GM12878 (cell line): ENCODE measurements around the gene LTB. TPM values are rescaled to one million over a fixed set of nuclear protein-coding genes. Genes with fewer than 3 reads are reported as not detected.
A peak's percentile ranks its signal among the peaks of the same experiment; 100 is the strongest.

Experiments used
- ATAC-seq: fragments of 200-7000 bp; cut with Tn5 transposase; 3 replicates; pipeline ENCODE4 v1.9.1; 2020; ENCODE audit warnings: mild to moderate bottlenecking, moderate library complexity
- BruUV-seq: library from RNA; stranded (reverse); fragments of 400-500 nt; replicated peaks from 2 replicates; lab custom pipeline; 2021; lab: Mats Ljungman, UMichigan
- CTCF ChIA-PET: fragments of 300-600 bp; sonication (Branson Sonifier 250); formaldehyde crosslinking; extraction: SDS; loops from one replicate; lab custom pipeline; 2021; ENCODE audit warnings: inconsistent platforms; lab: Yijun Ruan, JAX
- POLR2A ChIA-PET: fragments of 350-600 bp; formaldehyde crosslinking; extraction: SDS; loops from one replicate; lab custom pipeline; 2021; ENCODE audit warnings: inconsistent platforms; lab: Charles Lee
- RAD21 ChIA-PET: fragments of 300-600 bp; sonication (Branson Sonifier 250); formaldehyde crosslinking; loops from one replicate; lab custom pipeline; 2023; ENCODE audit warnings: antibody characterized with exemption; ENCODE audit not compliant: unreplicated experiment; lab: Charles Lee
- SMC1A ChIA-PET: fragments of 300-600 bp; sonication (Branson Sonifier 250); formaldehyde crosslinking; loops from one replicate; lab custom pipeline; 2023; ENCODE audit not compliant: unreplicated experiment, uncharacterized antibody; lab: Charles Lee
- DNase-seq: peaks from one replicate; pipeline ENCODE4 v3.0.0-alpha.2; 2011; ENCODE audit warnings: low read depth, low spot score
- FAIRE-seq: peaks from 3 replicates; lab custom pipeline; 2011; peaks lifted over from hg19 to GRCh38; lab: Jason Lieb, UNC
- H2AFZ ChIP-seq: 2 replicates; pipeline ENCODE4 v1.6.0; 2011; ENCODE audit warnings: low read depth, low read length, control low read depth; ENCODE audit not compliant: control insufficient read depth
- H3K27ac ChIP-seq: 2 replicates; pipeline ENCODE4 v1.5.1; 2011; ENCODE audit warnings: control low read depth; ENCODE audit not compliant: control insufficient read depth, insufficient read depth
- H3K27me3 ChIP-seq, 2 experiments: replicated peaks in 1 of 2; 2 replicates each; pipeline versions ENCODE4 v1.6.0 to v1.6.1; 2011; ENCODE audit warnings: low read length in 1 of 2; ENCODE audit not compliant: control insufficient read depth in 2 of 2, insufficient read depth in 2 of 2
- H3K36me3 ChIP-seq, 2 experiments: 2 replicates each; pipeline ENCODE4 v1.5.1; 2011; ENCODE audit warnings: low read length in 1 of 2; ENCODE audit not compliant: control insufficient read depth in 2 of 2, insufficient read depth in 2 of 2
- H3K4me1 ChIP-seq: 2 replicates; pipeline ENCODE4 v1.6.1; 2011; ENCODE audit warnings: mild to moderate bottlenecking, low read length, moderate library complexity, mixed read lengths; ENCODE audit not compliant: control insufficient read depth, insufficient read depth
- H3K4me2 ChIP-seq: 2 replicates; pipeline ENCODE4 v1.6.0; 2011; ENCODE audit warnings: control low read depth; ENCODE audit not compliant: control insufficient read depth, insufficient read depth
- H3K4me3 ChIP-seq: fragments of 200-600 bp; sonication (generic); 2 replicates; pipeline ENCODE4 v1.5.1; 2016
- H3K79me2 ChIP-seq: 2 replicates; pipeline ENCODE4 v1.6.0; 2011; ENCODE audit warnings: low read length; ENCODE audit not compliant: control insufficient read depth, insufficient read depth
- H3K9ac ChIP-seq: 2 replicates; pipeline ENCODE4 v1.8.0; 2011; ENCODE audit warnings: low read length, control low read depth, mixed read lengths; ENCODE audit not compliant: control insufficient read depth, insufficient read depth
- H3K9me3 ChIP-seq: replicated peaks from 3 replicates; pipeline ENCODE4 v1.5.1; 2011; ENCODE audit warnings: mild to moderate bottlenecking, low read length; ENCODE audit not compliant: control insufficient read depth, insufficient read depth
- H4K20me1 ChIP-seq: 2 replicates; pipeline ENCODE4 v1.6.0; 2011; ENCODE audit not compliant: control insufficient read depth, insufficient read depth
- DPF2 ChIP-seq: fragments of 450-650 bp; IDR thresholded peaks from 2 replicates; pipeline ENCODE4 v1.6.1; 2017; ENCODE audit warnings: mild to moderate bottlenecking
- MYC ChIP-seq: IDR thresholded peaks from 2 replicates; pipeline ENCODE4 v1.6.1; 2011; ENCODE audit warnings: mild to moderate bottlenecking, low read length, moderate library complexity, inconsistent platforms; ENCODE audit not compliant: insufficient read depth, insufficient replicate concordance, insufficient read length, severe bottlenecking
- NFXL1 ChIP-seq: fragments of 450-650 bp; IDR thresholded peaks from 2 replicates; pipeline ENCODE4 v1.6.1; 2017; ENCODE audit warnings: antibody characterized with exemption, mild to moderate bottlenecking, borderline replicate concordance
- RAD21 ChIP-seq: IDR thresholded peaks from 2 replicates; pipeline ENCODE4 v1.6.1; 2011; ENCODE audit warnings: mild to moderate bottlenecking, low read depth, low read length, moderate library complexity; ENCODE audit not compliant: insufficient read depth
- RCOR1 ChIP-seq: conservative IDR thresholded peaks from 2 replicates; pipeline ENCODE4 v1.6.1; 2012; ENCODE audit warnings: low read depth, low read length, improper control_type of control experiment
- TCF12 ChIP-seq: IDR thresholded peaks from 2 replicates; pipeline ENCODE4 v1.6.1; 2011; ENCODE audit warnings: low read depth, mild to moderate bottlenecking, low read length
- ZBED1 ChIP-seq: IDR thresholded peaks from 2 replicates; pipeline ENCODE4 v1.6.1; 2016; ENCODE audit warnings: borderline replicate concordance
- WGBS: methylation state at CpG from one replicate; pipeline ENCODE4 v1.1.6; 2016; ENCODE audit warnings: low lambda C conversion rate; ENCODE audit not compliant: insufficient replicate concordance, insufficient coverage; ENCODE audit errors: missing lambda C conversion rate; 5-methylcytosine and 5-hydroxymethylcytosine counted together
- in situ Hi-C: fragments of 300-500 bp; cut with MboI; formaldehyde crosslinking; loops from 9 replicates; pipeline ENCODE4 v1.14.3; 2018; ENCODE audit warnings: mixed read lengths
- intact Hi-C: fragments of 100-400 bp; cut with micrococcal nuclease; formaldehyde crosslinking; loops from one replicate; pipeline ENCODE4 v1.14.2; 2022; ENCODE audit not compliant: unreplicated experiment
- polyA plus RNA-seq, 11 experiments: library from polyadenylated mRNA; depleted of rRNA in 4 of 11; unstranded in 6 of 11; stranded (reverse) in 5 of 11; fragments of >200 nt; fragmentation: Nextera tagmentation in 4 of 11; fragmentation: Illumina TruSeq in 1 of 11; extraction: Ambion mirVana in 4 of 11; extraction: Trizol in 1 of 11; gene quantifications; 1 replicate in 1 of 11; 2 replicates in 10 of 11; pipeline versions ENCODE4 v1.2.1 to v1.2.3, GENCODE V29; 2011 to 2016; ENCODE audit warnings: inconsistent platforms in 2 of 11, missing spikeins in 2 of 11, low read depth in 1 of 11
- total RNA-seq, 4 experiments: library from RNA; depleted of rRNA in 3 of 4; stranded (reverse); fragments of >200 nt in 3 of 4; fragmentation: Illumina TruSeq in 1 of 4; extraction: Trizol in 1 of 4; gene quantifications; 2 replicates each; pipeline versions ENCODE4 v1.2.1 to v1.2.3, GENCODE V29; 2013 to 2021
- TF ChIP-seq, protein P1 (sequence below): fragments of 450-650 bp; IDR thresholded peaks from 2 replicates; pipeline ENCODE4 v1.6.1; 2018; ENCODE audit warnings: borderline replicate concordance, mild to moderate bottlenecking; ENCODE audit not compliant: partially characterized antibody
- TF ChIP-seq, protein P2 (sequence below): IDR thresholded peaks from 2 replicates; pipeline ENCODE4 v1.6.1; 2012; ENCODE audit warnings: low read length, inconsistent platforms
- TF ChIP-seq, protein P3 (sequence below): fragments of 450-650 bp; IDR thresholded peaks from 2 replicates; pipeline ENCODE4 v1.6.1; 2017; ENCODE audit warnings: mild to moderate bottlenecking, low read depth, inconsistent platforms; ENCODE audit not compliant: poor library complexity, severe bottlenecking

LTB gene
- total and polyA plus RNA-seq, 10 of the 15 experiments (the other 5 are each of a cell fraction or from before 2014, with no cell fraction given) = 0.71 to 74.3 (median 20.0) TPM

DNA sequence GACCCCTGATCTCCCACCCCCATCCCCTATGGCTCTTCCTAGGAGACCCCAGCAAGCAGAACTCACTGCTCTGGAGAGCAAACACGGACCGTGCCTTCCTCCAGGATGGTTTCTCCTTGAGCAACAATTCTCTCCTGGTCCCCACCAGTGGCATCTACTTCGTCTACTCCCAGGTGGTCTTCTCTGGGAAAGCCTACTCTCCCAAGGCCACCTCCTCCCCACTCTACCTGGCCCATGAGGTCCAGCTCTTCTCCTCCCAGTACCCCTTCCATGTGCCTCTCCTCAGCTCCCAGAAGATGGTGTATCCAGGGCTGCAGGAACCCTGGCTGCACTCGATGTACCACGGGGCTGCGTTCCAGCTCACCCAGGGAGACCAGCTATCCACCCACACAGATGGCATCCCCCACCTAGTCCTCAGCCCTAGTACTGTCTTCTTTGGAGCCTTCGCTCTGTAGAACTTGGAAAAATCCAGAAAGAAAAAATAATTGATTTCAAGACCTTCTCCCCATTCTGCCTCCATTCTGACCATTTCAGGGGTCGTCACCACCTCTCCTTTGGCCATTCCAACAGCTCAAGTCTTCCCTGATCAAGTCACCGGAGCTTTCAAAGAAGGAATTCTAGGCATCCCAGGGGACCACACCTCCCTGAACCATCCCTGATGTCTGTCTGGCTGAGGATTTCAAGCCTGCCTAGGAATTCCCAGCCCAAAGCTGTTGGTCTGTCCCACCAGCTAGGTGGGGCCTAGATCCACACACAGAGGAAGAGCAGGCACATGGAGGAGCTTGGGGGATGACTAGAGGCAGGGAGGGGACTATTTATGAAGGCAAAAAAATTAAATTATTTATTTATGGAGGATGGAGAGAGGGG is 8.8 kb downstream of the LTB start:
- WGBS = 58% methylated on average over 9 of the region's 9 CpGs
- DNase-seq = no peak
- ChIA-PET CTCF (interaction anchor here (1.1 to 31.0 kb wide), 5 partner anchors 9 to 87 kb away, joined by 3 to 2098 read pairs (median 14); partner anchors contain the start of genes ATP6V1G2, C6orf47, DDX39B and LST1), POLR2A (interaction anchor here (0.5 to 17.1 kb wide), 9 partner anchors 8 to 257 kb away, joined by 3 to 282 read pairs (median 10); partner anchors contain the start of genes ATP6V1G2, HSPA1B, LST1 and LTB), SMC1A (interaction anchor here (5.1 to 45.5 kb wide), 3 partner anchors 11 to 22 kb away, joined by 56 to 1989 read pairs (median 523); partner anchors contain the start of genes ATP6V1G2, DDX39B, LST1 and LTA), RAD21 (interaction anchor here (0.6 to 17.5 kb wide), 7 partner anchors 9 to 220 kb away, joined by 3 to 620 read pairs (median 14); partner anchors contain the start of genes ATP6V1G2, DDX39B, LST1 and LTB)
- H3K9ac ChIP-seq = peak overlapping the region; percentile 87
- BruUV-seq = no TSS peak
- H3K27me3 ChIP-seq = no peaks in the 10 kb centered on the region
- no peak for ATAC-seq
- TF ChIP-seq ZBED1 (no peak), TCF12 (no peak), RAD21 (no peak), DPF2 (no peak), MYC (no peak), RCOR1 (no peak), NFXL1 (no peak)
- TF ChIP-seq, protein P1, sequence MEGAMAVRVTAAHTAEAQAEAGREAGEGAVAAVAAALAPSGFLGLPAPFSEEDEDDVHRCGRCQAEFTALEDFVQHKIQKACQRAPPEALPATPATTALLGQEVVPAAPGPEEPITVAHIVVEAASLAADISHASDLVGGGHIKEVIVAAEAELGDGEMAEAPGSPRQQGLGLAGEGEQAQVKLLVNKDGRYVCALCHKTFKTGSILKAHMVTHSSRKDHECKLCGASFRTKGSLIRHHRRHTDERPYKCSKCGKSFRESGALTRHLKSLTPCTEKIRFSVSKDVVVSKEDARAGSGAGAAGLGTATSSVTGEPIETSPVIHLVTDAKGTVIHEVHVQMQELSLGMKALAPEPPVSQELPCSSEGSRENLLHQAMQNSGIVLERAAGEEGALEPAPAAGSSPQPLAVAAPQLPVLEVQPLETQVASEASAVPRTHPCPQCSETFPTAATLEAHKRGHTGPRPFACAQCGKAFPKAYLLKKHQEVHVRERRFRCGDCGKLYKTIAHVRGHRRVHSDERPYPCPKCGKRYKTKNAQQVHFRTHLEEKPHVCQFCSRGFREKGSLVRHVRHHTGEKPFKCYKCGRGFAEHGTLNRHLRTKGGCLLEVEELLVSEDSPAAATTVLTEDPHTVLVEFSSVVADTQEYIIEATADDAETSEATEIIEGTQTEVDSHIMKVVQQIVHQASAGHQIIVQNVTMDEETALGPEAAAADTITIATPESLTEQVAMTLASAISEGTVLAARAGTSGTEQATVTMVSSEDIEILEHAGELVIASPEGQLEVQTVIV = no peak
- TF ChIP-seq, protein P2, sequence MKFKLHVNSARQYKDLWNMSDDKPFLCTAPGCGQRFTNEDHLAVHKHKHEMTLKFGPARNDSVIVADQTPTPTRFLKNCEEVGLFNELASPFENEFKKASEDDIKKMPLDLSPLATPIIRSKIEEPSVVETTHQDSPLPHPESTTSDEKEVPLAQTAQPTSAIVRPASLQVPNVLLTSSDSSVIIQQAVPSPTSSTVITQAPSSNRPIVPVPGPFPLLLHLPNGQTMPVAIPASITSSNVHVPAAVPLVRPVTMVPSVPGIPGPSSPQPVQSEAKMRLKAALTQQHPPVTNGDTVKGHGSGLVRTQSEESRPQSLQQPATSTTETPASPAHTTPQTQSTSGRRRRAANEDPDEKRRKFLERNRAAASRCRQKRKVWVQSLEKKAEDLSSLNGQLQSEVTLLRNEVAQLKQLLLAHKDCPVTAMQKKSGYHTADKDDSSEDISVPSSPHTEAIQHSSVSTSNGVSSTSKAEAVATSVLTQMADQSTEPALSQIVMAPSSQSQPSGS = no peak
- TF ChIP-seq, protein P3, sequence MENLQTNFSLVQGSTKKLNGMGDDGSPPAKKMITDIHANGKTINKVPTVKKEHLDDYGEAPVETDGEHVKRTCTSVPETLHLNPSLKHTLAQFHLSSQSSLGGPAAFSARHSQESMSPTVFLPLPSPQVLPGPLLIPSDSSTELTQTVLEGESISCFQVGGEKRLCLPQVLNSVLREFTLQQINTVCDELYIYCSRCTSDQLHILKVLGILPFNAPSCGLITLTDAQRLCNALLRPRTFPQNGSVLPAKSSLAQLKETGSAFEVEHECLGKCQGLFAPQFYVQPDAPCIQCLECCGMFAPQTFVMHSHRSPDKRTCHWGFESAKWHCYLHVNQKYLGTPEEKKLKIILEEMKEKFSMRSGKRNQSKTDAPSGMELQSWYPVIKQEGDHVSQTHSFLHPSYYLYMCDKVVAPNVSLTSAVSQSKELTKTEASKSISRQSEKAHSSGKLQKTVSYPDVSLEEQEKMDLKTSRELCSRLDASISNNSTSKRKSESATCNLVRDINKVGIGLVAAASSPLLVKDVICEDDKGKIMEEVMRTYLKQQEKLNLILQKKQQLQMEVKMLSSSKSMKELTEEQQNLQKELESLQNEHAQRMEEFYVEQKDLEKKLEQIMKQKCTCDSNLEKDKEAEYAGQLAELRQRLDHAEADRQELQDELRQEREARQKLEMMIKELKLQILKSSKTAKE = no peak
- H3K4me1 ChIP-seq = peaks cover 55% of the 10 kb centered on the region
- peak overlapping the region; percentile 84 for H3K4me2 ChIP-seq
- FAIRE-seq = no peak
- in situ Hi-C loops (loop anchor here (25.0 kb wide), 2 partner anchors 1039 to 1389 kb away; partner anchors contain the start of genes BRD2 and HLA-DMA), intact Hi-C loops (no loop called here)
- peak overlapping the region; percentile 96 for H3K27ac ChIP-seq
- no peaks in the 10 kb centered on the region for H4K20me1 ChIP-seq
- H3K79me2 ChIP-seq = peaks cover 70% of the 10 kb centered on the region
- H3K9me3 ChIP-seq = no peaks in the 10 kb centered on the region
- peak overlapping the region; percentile 59 for H3K4me3 ChIP-seq
- peaks cover 0 to 7% of the 10 kb centered on the region in 2 experiments; a peak in 2 of 4 replicates for H3K36me3 ChIP-seq
- H2AFZ ChIP-seq = no peak overlapping the region
